ENCODE measurements around the gene BDH1. TPM values are rescaled to one million over a fixed set of nuclear protein-coding genes. Genes with fewer than 3 reads are reported as not detected.

The BDH1 gene
- total and polyA plus RNA-seq, 2 of the 8 experiments (the other 6 are each of a cell fraction or from before 2014, with no cell fraction given), result 27.2 to 28.1 TPM

- peak overlapping the region; percentile 84; the same call in 1 of the 2 replicates for H4K8ac ChIP-seq (ENCODE audit: extremely low read depth, insufficient read depth, low read length)
- H3K18ac ChIP-seq (ENCODE audit: extremely low read depth, low read length), result peak overlapping the region; percentile 40; the same call in 1 of the 2 replicates
- H3K4me2 ChIP-seq (ENCODE audit: insufficient read depth in 1 of 2, low read depth in 2 of 2, low read length in 2 of 2), result no peak overlapping the region; a peak in 1 of 4 replicates
- no peak overlapping the region for H3K27ac ChIP-seq (ENCODE audit: low read depth, low read length)
- CTCF ChIA-PET (ENCODE audit: partially characterized antibody), result interaction anchor here (0.6 to 3.0 kb wide), 26 partner anchors 11 to 525 kb away, joined by 3 to 24 read pairs (median 4); no protein-coding TSS in a partner anchor
- no peak overlapping the region for H3K9ac ChIP-seq (replicated peaks in 1 of 4; ENCODE audit: extremely low read depth in 1 of 4, low read depth in 3 of 4, low read length in 3 of 4)
- TF ChIP-seq TAF1 (IDR thresholded peaks at IDR 0.05; ENCODE audit: low read depth, low read length) (0 out of 2 replicates have a peak, but pooled peaks have one; percentile 2), BACH1 (IDR thresholded peaks at IDR 0.05; ENCODE audit: low read length) (no peak), USF2 (IDR thresholded peaks at IDR 0.05; ENCODE audit: low read length) (peak; percentile 20; the same call in 1 of the 2 replicates), RAD21 (IDR thresholded peaks at IDR 0.05 in 1 of 2, conservative IDR thresholded peaks at IDR 0.05 in 1 of 2; ENCODE audit: low read depth in 2 of 2, low read length in 2 of 2) (peak; percentile 82 to 86), CTCF (IDR thresholded peaks at IDR 0.05; ENCODE audit: control extremely low read depth in 1 of 3, insufficient read depth in 1 of 3, low read depth in 1 of 3, low read length in 3 of 3) (peak; percentile 63 to 78 (median 75))
- H2BK15ac ChIP-seq (ENCODE audit: low read length), result 0 out of 2 replicates have a peak overlapping the region, but pooled peaks have one; percentile 18
- H2BK5ac ChIP-seq (ENCODE audit: low read depth, low read length), result peak overlapping the region; percentile 40; the same call in 1 of the 2 replicates
- H3K56ac ChIP-seq (replicated peaks; ENCODE audit: insufficient read length, low read depth, low read length), result no peak overlapping the region
- peak overlapping the region; percentile 46; the same call in 1 of the 2 replicates for H2BK12ac ChIP-seq (ENCODE audit: low read depth, low read length)
- no peaks in the 10 kb centered on the region; the same call in 1 of the 2 replicates for H3K79me1 ChIP-seq (ENCODE audit: low read depth, low read length)
- no peaks in the 10 kb centered on the region for H3K79me2 ChIP-seq (ENCODE audit: control insufficient read depth in 1 of 2, insufficient read depth in 2 of 2, low read length in 2 of 2)
- H2AK5ac ChIP-seq (ENCODE audit: low read depth, low read length), result peak overlapping the region; percentile 18; the same call in 1 of the 2 replicates
- no peaks in the 10 kb centered on the region for H4K20me1 ChIP-seq (replicated peaks in 1 of 2; ENCODE audit: control insufficient read depth in 1 of 2, insufficient read depth in 2 of 2, low read length in 2 of 2)
- peak overlapping the region; percentile 89; the same call in 1 of the 2 replicates for H2BK20ac ChIP-seq (ENCODE audit: low read length)
- H3K4me1 ChIP-seq (replicated peaks in 1 of 4; ENCODE audit: control insufficient read depth in 3 of 4, insufficient read depth in 4 of 4, low read length in 3 of 4), result peaks cover 10 to 35% (median 17%) of the 10 kb centered on the region in 4 experiments
- H2AFZ ChIP-seq (ENCODE audit: low read length), result no peak overlapping the region
- no peaks in the 10 kb centered on the region; the same call in 1 of the 2 replicates for H3K23me2 ChIP-seq (ENCODE audit: low read depth, low read length)
- no peak overlapping the region for H3K14ac ChIP-seq (ENCODE audit: insufficient read length)
- no peaks in the 10 kb centered on the region for H3K36me3 ChIP-seq (ENCODE audit: control insufficient read depth in 2 of 4, insufficient read depth in 4 of 4, low read length in 3 of 4)
- peak in 1 of 2 experiments; percentile 65 for DNase-seq (ENCODE audit: low read depth in 1 of 2, low spot score in 2 of 2)
- no peak overlapping the region for H3K23ac ChIP-seq (ENCODE audit: insufficient read length)
- H2BK120ac ChIP-seq (replicated peaks; ENCODE audit: low read depth, low read length), result no peak overlapping the region
- H3K4me3 ChIP-seq (ENCODE audit: extremely low read depth in 1 of 4, insufficient read depth in 2 of 4, low read depth in 3 of 4, low read length in 4 of 4), result no peak overlapping the region
- H4K5ac ChIP-seq (ENCODE audit: insufficient read length, low read depth, low read length), result no peak overlapping the region
- no peaks in the 10 kb centered on the region; a peak in 2 of 7 replicates for H3K27me3 ChIP-seq (replicated peaks in 1 of 4; ENCODE audit: control insufficient read depth in 3 of 4, extremely low read depth in 1 of 4, insufficient read depth in 3 of 4, low read length in 3 of 4)
- H3K9me3 ChIP-seq (ENCODE audit: insufficient read depth in 2 of 2, low read depth in 1 of 2, low read length in 1 of 2), result no peaks in the 10 kb centered on the region
- FAIRE-seq, result peak; percentile 55
- POLR2A ChIA-PET (ENCODE audit: partially characterized antibody), result interaction anchor here (1.0 to 1.6 kb wide), 4 partner anchors 27 to 52 kb away, joined by 3 read pairs; no protein-coding TSS in a partner anchor
- H3K4ac ChIP-seq (replicated peaks; ENCODE audit: insufficient read length, low read depth, low read length), result peak overlapping the region; percentile 6
- peak overlapping the region; percentile 68 for H4K91ac ChIP-seq (replicated peaks; ENCODE audit: insufficient read length, low read length)
- WGBS, 2 experiments (ENCODE audit: extremely low coverage in 1 of 2, insufficient coverage in 1 of 2, insufficient read length in 1 of 2, insufficient replicate concordance in 2 of 2, low coverage in 1 of 2, low lambda C conversion rate in 2 of 2, missing lambda C conversion rate in 1 of 2), result 34% methylated on average over 11 of the region's 11 CpGs; no CpG with 5 or more reads in 1 of the 2 experiments
Measured at GRCh38 chr3:197547306-197548011, 8.3 kb downstream of the BDH1 start.
